Measurements from ENCODE around the gene AMER1. TPM values are rescaled to one million over a fixed set of nuclear protein-coding genes. Genes with fewer than 3 reads are reported as not detected.

The AMER1 gene
- total and polyA plus RNA-seq, 2 of the 8 experiments (the other 6 are each of a cell fraction or from before 2014, with no cell fraction given), result 3.3 to 9.4 TPM

DNA sequence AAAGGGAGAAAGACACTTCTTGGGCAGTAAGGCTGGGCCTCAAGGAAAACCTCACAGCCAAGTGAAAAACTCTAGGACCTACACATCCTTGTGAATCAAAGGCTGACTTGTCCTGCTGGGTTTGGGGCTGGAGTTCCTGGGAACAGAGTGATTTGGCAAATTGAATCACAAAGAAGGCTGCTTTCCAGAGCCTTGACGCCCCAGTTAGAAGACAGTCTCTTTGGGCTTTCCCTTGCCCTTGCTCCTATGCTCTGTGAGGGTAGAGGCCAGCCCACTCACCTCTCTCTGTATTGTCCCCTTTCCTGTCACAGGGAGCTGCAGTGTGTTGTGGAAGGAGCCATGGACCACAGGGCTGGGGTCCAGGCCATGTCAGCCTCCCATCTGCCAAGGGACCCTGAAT, 9.6 kb downstream of the AMER1 start:
- no peaks in the 10 kb centered on the region for H3K79me1 ChIP-seq (ENCODE audit: low read depth, low read length)
- H2BK120ac ChIP-seq (replicated peaks; ENCODE audit: low read depth, low read length), result no peak overlapping the region
- H3K23ac ChIP-seq (ENCODE audit: insufficient read length), result no peak overlapping the region
- no peak overlapping the region for H2BK5ac ChIP-seq (ENCODE audit: low read depth, low read length)
- H3K27ac ChIP-seq (ENCODE audit: low read depth, low read length), result no peak overlapping the region
- ChIA-PET POLR2A (ENCODE audit: partially characterized antibody) (no interaction called here), CTCF (ENCODE audit: partially characterized antibody) (no interaction called here)
- H4K8ac ChIP-seq (ENCODE audit: extremely low read depth, insufficient read depth, low read length), result no peak overlapping the region; the same call in 1 of the 2 replicates
- H3K36me3 ChIP-seq (ENCODE audit: control insufficient read depth in 2 of 4, insufficient read depth in 4 of 4, low read length in 3 of 4), result peaks cover 0 to 7% (median under 1%) of the 10 kb centered on the region in 4 experiments; a peak in 3 of 8 replicates
- H3K4ac ChIP-seq (replicated peaks; ENCODE audit: insufficient read length, low read depth, low read length), result no peak overlapping the region
- H3K4me1 ChIP-seq (replicated peaks in 1 of 4; ENCODE audit: control insufficient read depth in 3 of 4, insufficient read depth in 4 of 4, low read length in 3 of 4), result no peaks in the 10 kb centered on the region; a peak in 2 of 7 replicates
- TF ChIP-seq SIRT6 (IDR thresholded peaks at IDR 0.05; ENCODE audit: low read length) (no peak), BRCA1 (IDR thresholded peaks at IDR 0.05; ENCODE audit: low read depth, low read length) (no peak), SRF (IDR thresholded peaks at IDR 0.05; ENCODE audit: low read depth, low read length) (no peak), YY1 (IDR thresholded peaks at IDR 0.05; ENCODE audit: low read depth, low read length) (no peak), TCF12 (IDR thresholded peaks at IDR 0.05; ENCODE audit: low read depth, low read length) (no peak), SP4 (IDR thresholded peaks at IDR 0.05; ENCODE audit: low read length) (no peak), KDM1A (IDR thresholded peaks at IDR 0.05; ENCODE audit: borderline replicate concordance, low read length) (no peak), RBBP5 (IDR thresholded peaks at IDR 0.05; ENCODE audit: borderline replicate concordance, low read depth, low read length) (no peak), KDM4A (IDR thresholded peaks at IDR 0.05; ENCODE audit: low read depth, low read length, severe bottlenecking) (no peak), SAP30 (IDR thresholded peaks at IDR 0.05; ENCODE audit: insufficient read depth, insufficient replicate concordance, low read length) (no peak), MAFK (IDR thresholded peaks at IDR 0.05; ENCODE audit: low read depth, low read length) (no peak), POLR2AphosphoS5 (IDR thresholded peaks at IDR 0.05; ENCODE audit: low read depth, low read length) (no peak), HDAC2 (IDR thresholded peaks at IDR 0.05; ENCODE audit: borderline replicate concordance in 1 of 2, low read depth in 2 of 2, low read length in 2 of 2) (no peak)
- TF ChIP-seq, protein P1, sequence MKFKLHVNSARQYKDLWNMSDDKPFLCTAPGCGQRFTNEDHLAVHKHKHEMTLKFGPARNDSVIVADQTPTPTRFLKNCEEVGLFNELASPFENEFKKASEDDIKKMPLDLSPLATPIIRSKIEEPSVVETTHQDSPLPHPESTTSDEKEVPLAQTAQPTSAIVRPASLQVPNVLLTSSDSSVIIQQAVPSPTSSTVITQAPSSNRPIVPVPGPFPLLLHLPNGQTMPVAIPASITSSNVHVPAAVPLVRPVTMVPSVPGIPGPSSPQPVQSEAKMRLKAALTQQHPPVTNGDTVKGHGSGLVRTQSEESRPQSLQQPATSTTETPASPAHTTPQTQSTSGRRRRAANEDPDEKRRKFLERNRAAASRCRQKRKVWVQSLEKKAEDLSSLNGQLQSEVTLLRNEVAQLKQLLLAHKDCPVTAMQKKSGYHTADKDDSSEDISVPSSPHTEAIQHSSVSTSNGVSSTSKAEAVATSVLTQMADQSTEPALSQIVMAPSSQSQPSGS (IDR thresholded peaks at IDR 0.05; ENCODE audit: low read length), result no peak
- H2AK5ac ChIP-seq (ENCODE audit: low read depth, low read length), result no peak overlapping the region
- H3K56ac ChIP-seq (replicated peaks; ENCODE audit: insufficient read length, low read depth, low read length), result no peak overlapping the region
- H2AFZ ChIP-seq (ENCODE audit: low read length), result no peak overlapping the region
- peaks cover 0 to 3% of the 10 kb centered on the region in 2 experiments for H4K20me1 ChIP-seq (replicated peaks in 1 of 2; ENCODE audit: control insufficient read depth in 1 of 2, insufficient read depth in 2 of 2, low read length in 2 of 2)
- H3K4me3 ChIP-seq (ENCODE audit: extremely low read depth in 1 of 4, insufficient read depth in 2 of 4, low read depth in 3 of 4, low read length in 4 of 4), result no peak overlapping the region
- H3K79me2 ChIP-seq (ENCODE audit: control insufficient read depth in 1 of 2, insufficient read depth in 2 of 2, low read length in 2 of 2), result no peaks in the 10 kb centered on the region
- no peak overlapping the region for H2BK12ac ChIP-seq (ENCODE audit: low read depth, low read length)
- no peak overlapping the region for H4K91ac ChIP-seq (replicated peaks; ENCODE audit: insufficient read length, low read length)
- H2BK15ac ChIP-seq (ENCODE audit: low read length), result no peak overlapping the region
- H3K23me2 ChIP-seq (ENCODE audit: low read depth, low read length), result no peaks in the 10 kb centered on the region
- no peak overlapping the region for H4K5ac ChIP-seq (ENCODE audit: insufficient read length, low read depth, low read length)
- no CpG with 5 or more reads among the region's 1 CpG for WGBS, 2 experiments (ENCODE audit: extremely low coverage in 1 of 2, insufficient coverage in 1 of 2, insufficient read length in 1 of 2, insufficient replicate concordance in 2 of 2, low coverage in 1 of 2, low lambda C conversion rate in 2 of 2, missing lambda C conversion rate in 1 of 2)
- H3K9me3 ChIP-seq (ENCODE audit: insufficient read depth in 2 of 2, low read depth in 1 of 2, low read length in 1 of 2), result no peaks in the 10 kb centered on the region
- no peak overlapping the region for H2BK20ac ChIP-seq (ENCODE audit: low read length)
- H3K9ac ChIP-seq (replicated peaks in 1 of 4; ENCODE audit: extremely low read depth in 1 of 4, low read depth in 3 of 4, low read length in 3 of 4), result no peak overlapping the region
- H3K4me2 ChIP-seq (ENCODE audit: insufficient read depth in 1 of 2, low read depth in 2 of 2, low read length in 2 of 2), result no peak overlapping the region; a peak in 1 of 4 replicates
- peak; percentile 93 for FAIRE-seq
- H3K14ac ChIP-seq (ENCODE audit: insufficient read length), result no peak overlapping the region
- no peak for DNase-seq (ENCODE audit: low read depth in 1 of 2, low spot score in 2 of 2)
- no peaks in the 10 kb centered on the region for H3K27me3 ChIP-seq (replicated peaks in 1 of 4; ENCODE audit: control insufficient read depth in 3 of 4, extremely low read depth in 1 of 4, insufficient read depth in 3 of 4, low read length in 3 of 4)
- H3K18ac ChIP-seq (ENCODE audit: extremely low read depth, low read length), result no peak overlapping the region

All from H1 (cell line).